GM19351 (cell line): ENCODE data around the gene QRICH1.
A peak's percentile ranks its signal among the peaks of the same experiment; 100 is the strongest.
"Not testable (repeated sequence)": the region's sequence is repeated elsewhere in the genome, so short reads cannot be mapped to it uniquely, and the experiment has no call there.

ENCODE experiments used
- ATAC-seq: cut with Tn5 transposase; IDR thresholded peaks from one replicate; pipeline ENCODE4 v1.9.1; 2021; ENCODE audit warnings: mild to moderate bottlenecking, moderate library complexity; ENCODE audit not compliant: unreplicated experiment

The QRICH1 gene

GRCh38 chr3:49018707-49019006 is 75.2 kb downstream of the QRICH1 start:
- ATAC-seq = no peak

GRCh38 chr3:49017971-49018706 is 75.7 kb downstream of the QRICH1 start, which contains the start of gene DALRD3:
Gene DALRD3, minus strand, starts transcription at chr3:49018580. Its CDS starts 16 bp downstream, at chr3:49018564.
- no peak for ATAC-seq

- ATAC-seq = no peak
These were observed 76.5 kb downstream of the QRICH1 start for GRCh38 chr3:49017229-49017970.

- ATAC-seq = no peak
These were observed 77.2 kb downstream of the QRICH1 start for GRCh38 chr3:49016414-49017228.

GRCh38 chr3:49015765-49016164 is 78.1 kb downstream of the QRICH1 start:
- no peak for ATAC-seq

- no peak for ATAC-seq
These were observed 78.8 kb downstream of the QRICH1 start for GRCh38 chr3:49015072-49015471.

- ATAC-seq = no peak
These were observed 79.9 kb downstream of the QRICH1 start for GRCh38 chr3:49013738-49014660.

- no peak for ATAC-seq
These were observed 80.6 kb downstream of the QRICH1 start for GRCh38 chr3:49013113-49013737.

GRCh38 chr3:49012441-49013017 is 81.3 kb downstream of the QRICH1 start:
- ATAC-seq = no peak

- ATAC-seq = no peak
These were observed 84.5 kb downstream of the QRICH1 start for GRCh38 chr3:49009396-49009795.

GRCh38 chr3:49008627-49009026 is 85.2 kb downstream of the QRICH1 start:
- not testable (repeated sequence) for ATAC-seq

- ATAC-seq = peak; percentile 43
These were observed 85.9 kb downstream of the QRICH1 start for GRCh38 chr3:49007771-49008528.

GRCh38 chr3:49007068-49007770 is 86.7 kb downstream of the QRICH1 start, which contains the start of gene WDR6:
Gene WDR6, plus strand, starts transcription at chr3:49007391. Its CDS starts 41 bp downstream, at chr3:49007432.
- ATAC-seq = peak; percentile 84

GRCh38 chr3:49006408-49007067 is 87.3 kb downstream of the QRICH1 start:
- no peak for ATAC-seq

- no peak for ATAC-seq
These were observed 87.9 kb downstream of the QRICH1 start for GRCh38 chr3:49005998-49006397.

GRCh38 chr3:49005303-49005680 is 88.6 kb downstream of the QRICH1 start:
- no peak for ATAC-seq

- no peak for ATAC-seq
These were observed 89.2 kb downstream of the QRICH1 start for GRCh38 chr3:49004352-49005302.
